NCI-H1436 treated with DMSO at 0.1 percent for 48 hours (cell line): Measurements from ENCODE around the gene ASXL3.

Experiments used
- DNase-seq: peaks from one replicate; lab custom pipeline; 2025; lab: John Stamatoyannopoulos, UW

The ASXL3 gene

DNA sequence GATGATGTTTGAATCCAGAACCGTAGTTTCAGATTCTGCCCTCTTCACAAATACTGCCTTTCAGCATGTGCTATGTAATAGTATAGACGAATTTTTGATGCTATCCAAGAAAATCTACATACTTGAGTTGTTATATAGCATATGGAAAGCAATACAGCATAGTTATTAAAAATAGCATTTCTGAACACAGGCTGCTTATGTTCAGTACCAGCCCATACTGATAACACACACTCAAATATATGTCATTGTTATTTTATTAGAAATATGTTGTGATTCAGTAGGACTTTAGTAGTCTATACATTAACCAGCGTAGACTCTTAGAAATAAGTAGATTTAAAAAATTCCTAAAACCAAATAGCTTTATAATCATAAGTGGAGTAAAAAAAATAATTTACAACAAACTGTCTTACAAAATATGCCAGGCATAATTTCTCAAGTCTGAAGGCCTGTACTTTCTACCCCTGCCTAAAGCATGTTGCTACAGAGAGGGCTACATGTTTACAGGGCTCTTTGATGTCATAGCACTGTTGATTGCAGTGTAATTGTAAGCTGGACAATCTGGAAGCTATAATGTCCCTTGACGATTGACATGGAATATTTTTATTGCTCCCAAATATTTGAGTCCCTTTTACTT lies 86.3 kb downstream of the ASXL3 start:
- DNase-seq, result no peak

DNA sequence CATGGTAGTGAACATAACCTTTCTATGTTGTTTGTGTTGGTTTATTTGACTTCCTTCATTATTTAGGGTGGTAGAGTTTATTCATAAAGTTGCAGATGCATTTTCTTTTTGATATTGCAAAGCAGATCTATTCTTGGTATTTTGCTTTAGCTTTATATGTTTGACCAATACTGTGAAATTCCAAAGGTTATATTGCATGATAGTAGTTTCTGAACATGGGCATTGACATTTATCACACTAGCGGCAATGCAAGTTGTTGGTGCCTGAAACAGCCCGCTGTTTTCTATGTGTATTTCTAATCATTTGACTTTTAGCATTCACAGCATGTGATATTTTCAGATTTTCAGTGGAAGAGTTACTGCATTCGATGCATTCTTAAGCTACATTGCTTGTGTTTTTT lies 87.2 kb downstream of the ASXL3 start:
- no peak for DNase-seq

DNA sequence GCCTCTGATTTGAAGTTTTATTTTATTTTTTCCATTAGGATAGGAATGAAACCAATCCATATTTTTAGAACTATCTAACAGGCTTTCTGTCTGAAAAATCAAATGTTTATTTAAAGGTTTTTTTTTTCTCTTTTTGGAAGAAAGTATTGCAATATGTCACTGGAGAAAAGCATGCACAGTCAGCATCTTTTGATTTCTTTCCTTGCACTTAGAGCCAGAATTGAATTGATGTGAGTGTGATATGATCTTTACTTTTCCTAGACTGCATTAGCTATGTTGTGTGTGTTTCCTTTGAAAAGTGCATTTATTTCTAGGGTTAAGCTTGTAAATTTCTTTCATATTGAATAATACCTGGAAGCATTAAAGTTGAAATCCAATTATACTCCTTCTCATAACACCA lies 87.6 kb downstream of the ASXL3 start:
- DNase-seq, result no peak

DNA sequence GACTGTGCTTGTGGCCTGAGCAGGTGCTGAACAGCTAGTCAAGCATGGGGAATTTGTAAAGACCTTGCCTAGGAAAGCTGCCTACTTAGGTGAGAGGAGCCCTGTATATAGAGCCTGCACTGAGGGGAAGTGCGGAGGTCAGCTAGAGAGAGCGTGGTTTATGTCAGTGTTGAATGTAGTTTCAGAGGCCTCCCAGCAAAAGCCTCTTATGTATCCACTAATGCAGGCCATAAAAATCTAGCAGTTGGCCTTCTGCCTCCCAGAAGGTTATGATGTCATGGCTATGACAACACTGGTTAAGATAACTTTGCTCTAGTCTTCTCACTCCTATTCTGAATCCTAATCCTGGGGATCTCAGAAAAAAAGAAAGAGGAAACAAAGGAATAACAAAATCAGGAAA lies 88.9 kb downstream of the ASXL3 start:
- no peak for DNase-seq

DNA sequence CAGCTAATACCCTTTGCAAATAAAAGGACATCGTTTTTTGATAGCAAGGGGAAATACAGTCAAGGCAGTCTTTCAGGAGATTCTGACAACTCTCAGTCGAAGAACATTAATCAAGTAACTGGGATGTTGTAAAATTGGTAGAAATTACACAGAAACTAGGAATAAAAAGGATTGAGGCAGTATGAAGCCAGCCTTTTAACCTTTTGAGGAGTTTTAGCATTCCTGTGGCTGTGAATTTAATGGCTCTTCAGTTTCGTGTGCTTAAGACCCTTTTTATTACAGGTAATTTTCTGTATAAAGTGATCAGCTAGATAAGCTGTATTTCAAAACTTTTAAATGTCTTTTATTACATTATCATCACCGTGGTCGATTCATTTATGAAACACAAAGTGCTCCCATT lies 91.6 kb downstream of the ASXL3 start:
- DNase-seq, result no peak

DNA sequence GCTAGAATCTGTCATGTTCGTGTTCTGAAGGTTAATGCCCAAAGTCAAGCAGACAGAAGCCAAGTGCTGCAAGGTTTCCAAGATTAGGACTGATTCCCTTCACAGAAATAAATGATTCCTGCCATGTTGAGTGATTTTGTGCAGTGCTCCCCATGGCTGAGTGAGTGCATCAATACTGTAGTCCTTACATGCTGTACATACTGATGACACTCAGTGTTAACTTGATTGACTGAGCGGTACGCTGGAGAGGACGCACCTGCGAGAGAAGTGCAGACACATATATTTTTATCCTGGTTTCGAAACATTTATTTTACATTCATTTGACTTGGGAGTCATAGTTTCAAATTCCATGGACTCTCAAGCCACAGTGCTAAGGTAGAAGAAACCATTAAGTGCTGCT lies 92.0 kb downstream of the ASXL3 start:
- DNase-seq, result no peak

DNA sequence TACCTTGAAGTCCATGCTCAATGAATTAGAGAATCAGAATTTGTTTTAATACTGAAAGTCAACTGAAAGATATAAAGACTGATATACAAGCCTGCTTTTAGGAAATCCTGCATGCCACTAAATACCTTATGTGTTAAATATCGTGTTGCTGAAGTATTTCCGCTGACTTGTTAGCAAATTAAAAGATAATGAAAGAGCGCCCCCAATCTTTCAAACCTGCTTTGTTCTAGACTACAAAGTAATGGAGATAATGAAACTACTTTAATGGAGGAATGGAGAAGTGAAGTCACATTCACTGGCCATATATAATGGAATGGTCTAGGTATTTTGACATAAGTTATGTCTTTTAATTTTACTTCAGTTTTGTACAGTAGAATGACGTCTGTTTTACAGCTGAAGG lies 95.7 kb downstream of the ASXL3 start:
- DNase-seq, result no peak

DNA sequence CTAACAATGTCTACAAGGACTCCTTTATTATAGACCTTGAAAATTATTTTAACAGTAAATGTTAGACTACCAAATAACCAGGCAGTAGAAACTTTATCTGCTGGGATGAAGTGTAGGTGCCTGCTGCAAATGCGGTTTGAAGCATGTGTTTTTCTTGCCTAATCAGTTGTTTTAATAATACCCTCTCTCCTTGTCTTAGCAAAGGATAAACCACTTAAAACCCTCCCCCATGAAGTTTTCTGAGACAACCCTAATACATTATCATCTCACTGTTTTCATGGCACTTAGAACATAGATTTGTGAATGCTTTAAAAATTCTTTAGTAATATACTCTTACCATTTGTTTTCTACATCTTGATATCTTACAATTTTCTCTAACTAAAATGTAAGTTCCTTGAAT lies 98.6 kb downstream of the ASXL3 start:
- no peak for DNase-seq

DNA sequence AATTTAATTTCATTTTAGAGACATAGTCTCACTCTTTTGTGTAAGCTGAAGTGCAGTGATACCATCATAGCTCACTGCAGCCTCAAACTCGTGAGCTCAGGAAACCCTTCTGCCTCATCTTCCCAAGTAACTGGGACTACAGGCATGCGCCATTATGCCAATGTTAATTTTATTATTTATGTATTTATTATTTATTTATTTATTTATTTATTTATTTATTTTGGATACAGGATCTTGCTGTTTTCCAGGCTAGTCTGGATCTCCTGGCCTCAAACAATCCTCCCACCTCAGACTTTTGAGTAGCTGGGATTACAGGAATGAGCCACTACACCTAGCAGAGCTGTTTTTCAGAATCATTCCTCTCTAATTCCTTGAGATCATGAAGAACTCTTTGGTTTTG lies 99.9 kb downstream of the ASXL3 start:
- DNase-seq, result no peak

DNA sequence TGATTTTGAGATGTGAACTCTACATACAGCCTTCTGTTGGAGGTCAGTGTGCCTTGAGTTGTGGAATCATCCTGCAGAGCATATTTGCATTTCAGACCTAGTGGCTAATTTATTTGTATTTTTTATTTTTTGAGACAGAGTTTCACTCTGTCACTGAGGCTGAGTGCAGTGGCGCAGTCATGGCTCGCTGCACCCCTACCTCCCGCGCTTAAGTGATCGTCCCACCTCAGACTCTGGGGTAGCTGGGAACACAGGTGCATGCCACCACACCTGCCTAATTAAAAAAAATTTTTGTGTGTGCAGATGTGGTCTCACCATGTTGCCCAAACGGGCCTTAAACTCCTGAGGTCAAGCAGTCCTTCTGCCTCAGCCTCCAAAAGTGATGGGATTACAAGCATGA lies 104.4 kb downstream of the ASXL3 start:
- DNase-seq, result no peak

DNA sequence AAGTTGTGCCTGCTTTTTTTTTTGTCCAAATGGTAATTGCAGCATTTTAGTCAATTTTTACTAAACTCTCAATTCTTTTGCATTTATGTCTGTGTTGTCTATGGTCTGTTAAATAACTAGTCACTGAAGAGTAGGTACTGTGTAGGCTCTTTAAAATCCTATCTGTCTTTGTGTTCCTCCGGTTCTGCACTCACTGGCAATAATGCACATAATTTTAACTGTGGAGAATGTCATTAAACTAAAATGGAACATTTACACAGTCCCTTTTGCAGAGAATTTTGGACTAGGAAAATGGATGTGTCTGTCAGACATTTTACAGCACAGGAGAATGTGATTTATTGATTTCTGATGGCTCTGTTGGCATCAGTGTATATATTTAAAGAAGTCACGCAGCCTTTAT lies 116.6 kb downstream of the ASXL3 start:
- DNase-seq, result no peak

DNA sequence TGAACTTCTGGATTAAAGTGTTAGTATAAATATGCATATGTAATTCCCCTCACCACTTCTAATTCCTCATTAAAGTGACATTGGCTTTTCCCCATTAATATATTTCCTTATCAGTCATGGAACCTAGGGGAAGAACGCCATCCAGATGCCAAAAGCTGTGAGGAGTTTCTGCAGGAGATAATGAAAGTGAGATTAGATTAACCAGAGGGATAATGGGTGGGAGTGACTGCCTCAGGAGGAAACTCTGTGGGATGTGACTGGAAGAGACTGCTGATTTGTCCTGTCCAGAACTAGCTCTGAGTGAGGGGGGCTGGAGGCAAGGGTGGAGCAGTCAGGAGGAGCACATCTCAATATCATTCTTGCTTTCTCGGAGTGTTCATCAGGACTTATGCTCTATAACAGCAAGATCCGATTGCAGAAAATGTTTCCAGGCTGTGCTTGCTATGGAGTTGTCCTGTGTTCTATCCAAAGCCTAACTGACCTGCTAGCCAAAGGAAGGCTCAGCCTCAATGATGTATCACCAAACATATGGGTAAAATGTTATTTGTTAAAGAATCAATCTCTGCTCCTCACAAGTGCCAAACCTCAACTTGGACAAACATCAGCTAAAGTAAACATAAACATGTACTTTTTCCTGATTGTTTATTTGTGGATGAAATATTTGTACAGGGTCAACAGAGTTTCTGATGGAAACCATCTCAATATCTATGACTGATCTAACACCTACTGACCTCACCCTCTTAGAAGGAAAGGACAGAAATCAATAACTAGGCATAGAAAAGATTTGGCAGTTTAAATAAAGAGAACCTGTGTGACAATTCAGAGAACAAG lies 118.5 kb downstream of the ASXL3 start:
- no peak for DNase-seq

DNA sequence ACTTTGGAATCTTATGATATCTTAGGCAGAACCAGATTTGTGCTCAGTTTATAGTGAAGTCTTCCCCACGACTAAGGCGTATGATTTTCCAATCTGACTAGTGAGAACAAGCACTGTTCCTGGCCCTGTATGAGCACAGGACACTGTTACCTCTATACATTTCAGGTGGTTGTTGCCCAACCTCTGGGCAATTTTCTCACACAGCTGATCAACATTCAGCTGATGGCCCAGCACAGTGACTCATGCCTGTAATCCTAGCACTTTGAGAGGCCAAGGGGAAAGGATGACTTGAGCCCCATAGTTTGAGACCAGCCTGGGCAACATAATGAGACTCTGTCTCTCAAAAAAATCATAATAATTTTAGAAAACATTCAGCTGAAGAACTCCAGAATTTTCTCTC lies 119.5 kb downstream of the ASXL3 start:
- no peak for DNase-seq

DNA sequence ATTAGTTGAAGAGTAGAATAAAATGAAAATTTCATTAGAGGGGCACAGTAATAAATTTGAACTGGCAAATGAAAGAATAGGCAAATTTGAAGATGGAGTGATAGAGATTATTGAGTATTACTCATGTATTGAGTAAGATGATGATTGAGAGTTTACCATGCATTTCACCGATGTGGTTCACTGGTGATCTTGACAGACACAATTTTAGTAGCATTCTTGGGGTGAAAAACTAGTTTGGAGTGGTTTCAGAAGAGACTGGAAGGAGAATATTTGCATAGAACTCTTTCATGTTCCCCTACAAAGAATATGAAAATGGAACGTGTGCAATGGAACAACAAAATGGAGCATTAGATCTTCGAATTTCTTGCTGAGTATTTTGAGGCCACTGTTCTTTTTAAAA lies 121.4 kb downstream of the ASXL3 start:
- DNase-seq, result no peak

DNA sequence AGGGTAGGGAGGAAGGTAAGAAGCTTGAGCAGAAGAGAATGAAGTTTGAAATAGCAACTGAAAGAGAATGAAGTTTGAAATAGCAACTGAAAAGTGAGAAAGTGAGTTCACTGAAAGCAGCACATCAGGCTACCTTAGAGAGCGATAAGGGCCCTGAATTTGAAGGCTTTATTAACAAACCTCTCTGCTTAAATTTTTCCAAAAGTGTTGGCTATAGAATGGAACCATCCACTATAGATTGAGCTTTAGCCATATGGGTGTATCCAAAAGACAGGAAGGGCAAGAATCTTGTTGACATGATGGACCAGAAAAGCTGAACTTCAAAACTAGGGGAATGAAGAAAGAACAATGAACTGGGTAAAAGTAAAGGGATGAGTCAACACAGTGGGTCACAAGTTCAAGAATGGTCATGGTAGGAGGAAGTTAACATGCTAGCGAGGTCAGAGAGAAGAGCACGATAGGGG lies 122.5 kb downstream of the ASXL3 start:
- DNase-seq, result no peak

DNA sequence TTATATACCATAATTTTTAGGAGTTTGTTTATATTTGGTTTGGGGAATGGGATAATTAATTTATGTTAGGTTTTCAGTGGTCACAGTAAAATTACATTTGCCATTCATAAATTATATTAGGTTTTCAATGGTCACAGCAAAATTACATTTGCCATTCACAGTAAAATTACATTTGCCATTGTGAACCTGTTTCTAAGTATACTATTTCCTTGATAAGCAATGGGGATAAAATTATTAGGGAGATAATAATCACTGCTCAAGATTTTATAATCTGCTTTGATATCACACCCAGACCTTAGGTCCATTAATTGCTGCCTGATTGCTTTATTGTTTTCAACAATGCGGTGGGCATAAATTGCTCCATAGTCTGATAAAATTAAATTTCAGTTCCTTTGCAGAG lies 124.6 kb downstream of the ASXL3 start:
- DNase-seq, result no peak

DNA sequence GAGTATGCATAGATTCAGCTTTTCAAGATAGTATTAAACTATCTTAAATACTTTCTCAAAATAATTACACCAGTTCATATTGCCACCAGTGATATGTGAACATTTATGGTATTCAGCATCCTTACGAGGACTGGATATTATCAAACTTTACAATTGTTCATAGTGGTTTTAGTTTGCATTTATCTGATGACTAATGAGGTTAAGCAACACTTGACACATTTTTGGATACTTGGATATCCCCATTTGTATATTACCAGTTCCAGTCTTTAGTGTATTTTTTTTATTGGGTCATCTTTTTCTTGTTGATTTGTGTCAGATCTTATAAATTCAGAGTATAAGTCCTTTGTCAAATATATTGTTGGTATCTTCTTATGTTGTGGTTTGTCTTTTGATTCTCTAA lies 128.4 kb downstream of the ASXL3 start:
- no peak for DNase-seq

DNA sequence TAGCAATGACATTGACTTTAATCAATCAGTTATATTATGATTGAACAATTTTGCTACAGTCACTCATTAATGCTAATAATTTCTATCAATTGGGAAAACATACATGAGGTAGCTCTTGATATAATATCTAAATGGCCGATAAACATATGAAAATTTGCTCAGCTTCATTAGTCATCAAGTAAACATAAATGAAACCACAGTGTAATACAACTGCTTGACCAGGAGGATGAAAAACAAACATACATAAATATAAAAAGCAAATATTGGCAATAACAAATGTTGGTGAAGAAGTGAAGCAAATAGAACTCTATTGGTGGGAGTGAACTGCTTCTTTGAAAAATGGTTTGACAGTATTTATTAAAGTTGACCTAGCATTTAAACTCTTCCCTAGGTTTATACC lies 130.9 kb downstream of the ASXL3 start:
- DNase-seq, result no peak

DNA sequence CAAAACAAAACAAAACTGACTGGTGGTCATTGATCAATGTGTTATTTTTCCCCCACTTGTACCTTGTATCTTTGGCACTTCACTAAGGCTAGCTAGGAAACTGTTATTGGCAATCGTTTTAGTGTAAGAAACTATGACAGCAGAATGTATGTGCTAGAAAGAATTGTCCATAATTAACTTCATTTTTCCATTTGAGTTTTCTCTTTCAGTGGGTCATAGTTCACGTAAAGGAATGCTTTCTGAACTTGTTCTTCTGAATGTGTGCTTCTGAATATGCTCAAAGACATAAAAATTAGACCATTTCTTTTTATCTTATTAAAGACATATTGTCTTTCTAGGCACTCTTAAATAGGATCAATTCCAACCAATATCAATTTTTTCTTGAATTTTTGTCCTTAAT lies 132.2 kb downstream of the ASXL3 start:
- DNase-seq, result no peak

DNA sequence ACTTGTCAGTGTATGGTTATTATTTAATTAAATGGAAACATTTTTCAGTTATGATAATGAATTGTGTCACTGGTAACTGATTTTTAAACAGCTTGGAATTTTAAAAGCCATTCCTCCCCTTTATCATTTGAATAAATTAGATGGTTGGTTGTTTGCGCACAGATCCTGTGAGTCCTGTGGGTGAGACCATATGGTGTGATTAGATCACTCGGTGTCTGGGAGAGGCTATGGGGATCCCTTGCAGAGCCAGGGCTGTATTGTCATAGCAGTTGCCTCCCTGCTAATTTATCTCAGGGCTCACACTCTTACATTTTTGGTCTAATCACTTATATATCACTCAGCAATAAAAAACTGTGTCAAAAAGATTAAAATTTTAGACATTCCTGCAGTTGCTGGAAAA lies 133.5 kb downstream of the ASXL3 start:
- DNase-seq, result no peak

DNA sequence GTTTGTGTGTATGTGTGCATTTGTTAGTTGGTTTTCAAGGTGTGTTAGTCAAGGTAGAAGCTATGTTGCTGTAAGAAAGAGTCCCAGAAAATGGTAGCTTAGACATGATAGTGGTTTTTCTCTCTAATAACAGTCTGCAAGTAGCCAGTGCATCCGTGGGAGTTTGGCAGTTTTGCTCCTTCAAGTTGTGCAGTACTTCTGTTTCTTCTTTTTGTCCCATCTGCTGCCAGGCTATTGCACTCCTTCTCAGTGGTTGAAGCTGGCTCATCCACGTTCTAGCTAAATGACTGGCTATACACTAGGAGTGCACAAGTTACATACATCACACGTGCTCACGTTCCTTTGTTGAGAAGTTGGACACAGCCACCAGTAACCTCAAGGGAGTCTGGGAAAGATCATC lies 134.7 kb downstream of the ASXL3 start:
- no peak for DNase-seq

DNA sequence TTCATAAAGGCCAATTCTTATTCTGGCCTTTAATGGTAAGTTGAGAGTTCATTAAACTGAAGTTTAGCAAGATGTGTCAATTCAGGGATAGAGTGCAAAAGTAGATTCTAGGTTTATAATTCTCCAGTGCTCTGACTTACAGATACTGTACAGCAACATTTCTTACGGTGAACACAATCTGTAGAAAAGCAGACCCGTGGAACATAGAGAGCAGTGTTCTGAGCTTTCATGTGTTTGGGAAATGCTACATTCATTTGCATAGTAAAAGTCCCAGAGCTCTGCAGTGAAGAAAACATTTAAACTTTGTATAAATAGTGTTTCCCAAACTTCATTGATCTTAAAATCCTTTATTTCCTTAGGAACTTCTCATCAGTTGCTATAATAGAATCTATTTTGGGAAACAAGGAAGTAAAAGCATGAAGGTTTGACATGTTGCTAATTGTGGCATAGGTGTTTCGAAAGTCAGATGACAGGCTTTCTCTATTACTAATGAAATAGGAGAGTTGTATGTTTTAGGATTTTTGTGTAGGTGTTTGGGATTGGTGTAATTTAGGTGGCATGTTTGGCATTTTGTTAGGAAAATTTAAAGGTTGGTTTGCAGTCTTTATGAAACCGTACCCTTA lies 138.2 kb downstream of the ASXL3 start:
- DNase-seq, result no peak

DNA sequence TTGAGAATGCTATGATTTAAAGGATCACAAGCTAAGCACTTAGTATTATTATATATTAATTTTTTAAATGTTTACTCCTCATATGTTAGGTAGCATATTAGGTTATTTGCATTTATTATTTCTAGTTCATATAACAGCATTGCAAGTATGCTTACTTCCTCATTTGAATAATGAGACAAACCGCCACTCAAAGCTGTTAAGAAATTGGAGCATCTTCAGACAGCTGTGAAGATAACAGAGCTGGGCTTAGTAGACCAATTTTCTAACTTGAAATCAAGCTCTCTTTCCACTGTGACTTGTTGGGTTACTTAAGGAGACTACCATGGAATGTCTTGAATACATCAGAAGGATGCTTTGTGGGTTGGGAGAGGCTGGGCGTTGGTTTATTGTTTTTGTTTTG lies 139.3 kb downstream of the ASXL3 start:
- DNase-seq, result no peak
